IPS-NIHi7 (cell line): ENCODE data around the gene C11orf87.

Experiments
- DNase-seq: peaks from one replicate; pipeline ENCODE4 v3.0.0; 2012; ENCODE audit warnings: mixed read lengths; ENCODE audit errors: extremely low spot score

Gene C11orf87

GRCh38 chr11:109421981-109422869, at the start of gene C11orf87:
C11orf87 (plus strand) TSS chr11:109422190; CDS start chr11:109423634, 1,444 bp downstream.
- DNase-seq = peak; percentile 71

- no peak for DNase-seq
Observed at GRCh38 chr11:109374032-109374431, 48.0 kb upstream of the C11orf87 start.

GRCh38 chr11:109374441-109374840, 47.5 kb upstream of the C11orf87 start:
- DNase-seq = no peak

GRCh38 chr11:109377039-109377742, 44.8 kb upstream of the C11orf87 start:
- DNase-seq = no peak

GRCh38 chr11:109378034-109378433, 44.0 kb upstream of the C11orf87 start:
- DNase-seq = no peak

GRCh38 chr11:109383306-109383705, 38.7 kb upstream of the C11orf87 start:
- no peak for DNase-seq

- DNase-seq = no peak
Observed at GRCh38 chr11:109384873-109385272, 37.1 kb upstream of the C11orf87 start.

GRCh38 chr11:109388982-109389381, 33.0 kb upstream of the C11orf87 start:
- no peak for DNase-seq

- no peak for DNase-seq
Observed at GRCh38 chr11:109390752-109391151, 31.2 kb upstream of the C11orf87 start.

- no peak for DNase-seq
Observed at GRCh38 chr11:109401545-109401944, 20.4 kb upstream of the C11orf87 start.

- DNase-seq = no peak
Observed at GRCh38 chr11:109405671-109406070, 16.3 kb upstream of the C11orf87 start.

GRCh38 chr11:109416601-109417000, 5.4 kb upstream of the C11orf87 start:
- DNase-seq = no peak

- peak; percentile 23 for DNase-seq
Observed at GRCh38 chr11:109422870-109423465, 978 bp downstream of the C11orf87 start.

GRCh38 chr11:109423466-109424190, 1.6 kb downstream of the C11orf87 start:
- peak; percentile 13 for DNase-seq

GRCh38 chr11:109424901-109425300, 2.9 kb downstream of the C11orf87 start:
- peak; percentile 56 for DNase-seq

GRCh38 chr11:109425554-109425953, 3.6 kb downstream of the C11orf87 start:
- DNase-seq = no peak

GRCh38 chr11:109426442-109427240, 4.7 kb downstream of the C11orf87 start:
- DNase-seq = no peak

GRCh38 chr11:109432105-109432504, 10.1 kb downstream of the C11orf87 start:
- no peak for DNase-seq

- DNase-seq = no peak
Observed at GRCh38 chr11:109433753-109434256, 11.8 kb downstream of the C11orf87 start.

- no peak for DNase-seq
Observed at GRCh38 chr11:109435121-109435742, 13.2 kb downstream of the C11orf87 start.
